ENCODE measurements around the gene ATAT1. TPM values are rescaled to one million over a fixed set of nuclear protein-coding genes. Genes with fewer than 3 reads are reported as not detected.

The ATAT1 gene
- total and polyA plus RNA-seq, 2 of the 13 experiments (the other 11 are each of a cell fraction or from before 2014, with no cell fraction given) = 9.2 to 23.6 TPM

DNA sequence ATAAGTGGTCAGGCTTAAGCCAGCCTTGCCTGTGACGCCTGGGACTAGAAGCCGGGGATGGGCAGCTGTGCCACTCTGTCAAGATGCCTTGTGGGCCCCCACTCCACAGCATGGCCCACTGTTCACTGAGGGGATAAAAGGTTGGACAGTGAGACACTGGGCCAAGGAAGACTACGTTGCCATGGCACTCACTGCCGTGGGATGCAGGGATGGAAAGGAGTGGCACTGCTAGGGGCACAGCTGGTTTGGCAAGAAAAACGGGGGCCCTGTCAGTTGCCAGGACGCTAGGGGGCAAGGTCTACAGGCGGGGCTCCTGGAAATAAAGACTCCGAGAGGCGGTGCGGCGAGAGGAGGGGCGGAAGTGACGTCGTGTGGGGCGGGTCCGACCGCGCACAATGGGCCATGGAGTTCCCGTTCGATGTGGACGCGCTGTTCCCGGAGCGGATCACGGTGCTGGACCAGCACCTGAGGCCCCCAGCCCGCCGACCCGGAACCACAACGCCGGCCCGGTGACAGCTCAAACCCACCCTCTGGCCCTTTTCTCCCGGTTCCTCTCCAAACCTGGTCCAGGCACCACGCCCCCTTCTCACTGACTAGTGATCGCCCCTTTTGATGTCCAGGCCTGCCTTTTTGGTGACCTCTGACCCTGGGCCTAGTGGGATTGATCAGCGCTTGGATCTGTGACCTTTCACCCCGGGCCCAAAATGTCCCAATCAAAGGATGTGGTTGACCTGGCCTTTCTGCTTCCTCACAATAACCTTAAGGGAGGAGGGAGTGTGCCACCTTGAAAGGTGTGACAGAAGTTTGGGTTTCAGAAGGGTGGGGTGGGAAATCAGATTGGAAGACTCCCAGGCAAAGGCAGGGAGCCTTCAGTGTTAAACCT is at the start of gene ATAT1 (continued):
- TF ChIP-seq, protein P1, sequence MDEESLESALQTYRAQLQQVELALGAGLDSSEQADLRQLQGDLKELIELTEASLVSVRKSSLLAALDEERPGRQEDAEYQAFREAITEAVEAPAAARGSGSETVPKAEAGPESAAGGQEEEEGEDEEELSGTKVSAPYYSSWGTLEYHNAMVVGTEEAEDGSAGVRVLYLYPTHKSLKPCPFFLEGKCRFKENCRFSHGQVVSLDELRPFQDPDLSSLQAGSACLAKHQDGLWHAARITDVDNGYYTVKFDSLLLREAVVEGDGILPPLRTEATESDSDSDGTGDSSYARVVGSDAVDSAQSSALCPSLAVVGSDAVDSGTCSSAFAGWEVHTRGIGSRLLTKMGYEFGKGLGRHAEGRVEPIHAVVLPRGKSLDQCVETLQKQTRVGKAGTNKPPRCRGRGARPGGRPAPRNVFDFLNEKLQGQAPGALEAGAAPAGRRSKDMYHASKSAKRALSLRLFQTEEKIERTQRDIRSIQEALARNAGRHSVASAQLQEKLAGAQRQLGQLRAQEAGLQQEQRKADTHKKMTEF (CRISPR knock-in tag; IDR thresholded peaks at IDR 0.05) = peak; percentile 82
- no peak for TF ChIP-seq SATB2 (CRISPR knock-in tag; IDR thresholded peaks at IDR 0.05)
- peak; percentile 89 for TF ChIP-seq SNAI1 (CRISPR knock-in tag; IDR thresholded peaks at IDR 0.05; ENCODE audit: borderline replicate concordance)
- TF ChIP-seq, protein P2, sequence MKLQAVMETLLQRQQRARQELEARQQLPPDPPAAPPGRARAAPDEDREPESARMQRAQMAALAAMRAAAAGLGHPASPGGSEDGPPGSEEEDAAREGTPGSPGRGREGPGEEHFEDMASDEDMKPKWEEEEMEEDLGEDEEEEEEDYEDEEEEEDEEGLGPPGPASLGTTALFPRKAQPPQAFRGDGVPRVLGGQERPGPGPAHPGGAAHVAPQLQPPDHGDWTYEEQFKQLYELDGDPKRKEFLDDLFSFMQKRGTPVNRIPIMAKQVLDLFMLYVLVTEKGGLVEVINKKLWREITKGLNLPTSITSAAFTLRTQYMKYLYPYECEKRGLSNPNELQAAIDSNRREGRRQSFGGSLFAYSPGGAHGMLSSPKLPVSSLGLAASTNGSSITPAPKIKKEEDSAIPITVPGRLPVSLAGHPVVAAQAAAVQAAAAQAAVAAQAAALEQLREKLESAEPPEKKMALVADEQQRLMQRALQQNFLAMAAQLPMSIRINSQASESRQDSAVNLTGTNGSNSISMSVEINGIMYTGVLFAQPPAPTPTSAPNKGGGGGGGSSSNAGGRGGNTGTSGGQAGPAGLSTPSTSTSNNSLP (IDR thresholded peaks at IDR 0.05; ENCODE audit: low read depth, low read length) = 0 out of 2 replicates have a peak, but pooled peaks have one; percentile 11
- TF ChIP-seq, protein P3, sequence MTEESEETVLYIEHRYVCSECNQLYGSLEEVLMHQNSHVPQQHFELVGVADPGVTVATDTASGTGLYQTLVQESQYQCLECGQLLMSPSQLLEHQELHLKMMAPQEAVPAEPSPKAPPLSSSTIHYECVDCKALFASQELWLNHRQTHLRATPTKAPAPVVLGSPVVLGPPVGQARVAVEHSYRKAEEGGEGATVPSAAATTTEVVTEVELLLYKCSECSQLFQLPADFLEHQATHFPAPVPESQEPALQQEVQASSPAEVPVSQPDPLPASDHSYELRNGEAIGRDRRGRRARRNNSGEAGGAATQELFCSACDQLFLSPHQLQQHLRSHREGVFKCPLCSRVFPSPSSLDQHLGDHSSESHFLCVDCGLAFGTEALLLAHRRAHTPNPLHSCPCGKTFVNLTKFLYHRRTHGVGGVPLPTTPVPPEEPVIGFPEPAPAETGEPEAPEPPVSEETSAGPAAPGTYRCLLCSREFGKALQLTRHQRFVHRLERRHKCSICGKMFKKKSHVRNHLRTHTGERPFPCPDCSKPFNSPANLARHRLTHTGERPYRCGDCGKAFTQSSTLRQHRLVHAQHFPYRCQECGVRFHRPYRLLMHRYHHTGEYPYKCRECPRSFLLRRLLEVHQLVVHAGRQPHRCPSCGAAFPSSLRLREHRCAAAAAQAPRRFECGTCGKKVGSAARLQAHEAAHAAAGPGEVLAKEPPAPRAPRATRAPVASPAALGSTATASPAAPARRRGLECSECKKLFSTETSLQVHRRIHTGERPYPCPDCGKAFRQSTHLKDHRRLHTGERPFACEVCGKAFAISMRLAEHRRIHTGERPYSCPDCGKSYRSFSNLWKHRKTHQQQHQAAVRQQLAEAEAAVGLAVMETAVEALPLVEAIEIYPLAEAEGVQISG (CRISPR knock-in tag; IDR thresholded peaks at IDR 0.05) = peak; percentile 96
- peak; percentile 40; the same call in 1 of the 2 replicates for TF ChIP-seq RXRB (CRISPR knock-in tag; IDR thresholded peaks at IDR 0.05; ENCODE audit: borderline replicate concordance)
- TF ChIP-seq KDM3A (CRISPR knock-in tag; IDR thresholded peaks at IDR 0.05; ENCODE audit: low read depth) = peak; percentile 26; the same call in 1 of the 2 replicates
- TF ChIP-seq TARDBP (CRISPR knock-in tag; IDR thresholded peaks at IDR 0.05) = peak; percentile 70; the same call in 1 of the 2 replicates
- peak; percentile 60; the same call in 1 of the 2 replicates for TF ChIP-seq ZNF563 (CRISPR knock-in tag; IDR thresholded peaks at IDR 0.05)
- TF ChIP-seq, protein P4, sequence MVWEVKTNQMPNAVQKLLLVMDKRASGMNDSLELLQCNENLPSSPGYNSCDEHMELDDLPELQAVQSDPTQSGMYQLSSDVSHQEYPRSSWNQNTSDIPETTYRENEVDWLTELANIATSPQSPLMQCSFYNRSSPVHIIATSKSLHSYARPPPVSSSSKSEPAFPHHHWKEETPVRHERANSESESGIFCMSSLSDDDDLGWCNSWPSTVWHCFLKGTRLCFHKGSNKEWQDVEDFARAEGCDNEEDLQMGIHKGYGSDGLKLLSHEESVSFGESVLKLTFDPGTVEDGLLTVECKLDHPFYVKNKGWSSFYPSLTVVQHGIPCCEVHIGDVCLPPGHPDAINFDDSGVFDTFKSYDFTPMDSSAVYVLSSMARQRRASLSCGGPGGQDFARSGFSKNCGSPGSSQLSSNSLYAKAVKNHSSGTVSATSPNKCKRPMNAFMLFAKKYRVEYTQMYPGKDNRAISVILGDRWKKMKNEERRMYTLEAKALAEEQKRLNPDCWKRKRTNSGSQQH (CRISPR knock-in tag; IDR thresholded peaks at IDR 0.05; ENCODE audit: low read depth) = peak; percentile 96
- TF ChIP-seq, protein P5, sequence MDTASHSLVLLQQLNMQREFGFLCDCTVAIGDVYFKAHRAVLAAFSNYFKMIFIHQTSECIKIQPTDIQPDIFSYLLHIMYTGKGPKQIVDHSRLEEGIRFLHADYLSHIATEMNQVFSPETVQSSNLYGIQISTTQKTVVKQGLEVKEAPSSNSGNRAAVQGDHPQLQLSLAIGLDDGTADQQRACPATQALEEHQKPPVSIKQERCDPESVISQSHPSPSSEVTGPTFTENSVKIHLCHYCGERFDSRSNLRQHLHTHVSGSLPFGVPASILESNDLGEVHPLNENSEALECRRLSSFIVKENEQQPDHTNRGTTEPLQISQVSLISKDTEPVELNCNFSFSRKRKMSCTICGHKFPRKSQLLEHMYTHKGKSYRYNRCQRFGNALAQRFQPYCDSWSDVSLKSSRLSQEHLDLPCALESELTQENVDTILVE (CRISPR knock-in tag; IDR thresholded peaks at IDR 0.05) = peak; percentile 50; the same call in 1 of the 2 replicates
- TF ChIP-seq SMARCE1 (IDR thresholded peaks at IDR 0.05; ENCODE audit: borderline replicate concordance) = no peak
- peak; percentile 87 for TF ChIP-seq TGIF2 (CRISPR knock-in tag; IDR thresholded peaks at IDR 0.05)
